GM23338 (cell line): ENCODE data around the gene TMEM33. TPM values are rescaled to one million over a fixed set of nuclear protein-coding genes. Genes with fewer than 3 reads are reported as not detected.

ENCODE experiments used
- ATAC-seq: fragments of 200-7000 bp; cut with Tn5 transposase; 3 replicates; pipeline ENCODE4 v1.9.1; 2020
- DNase-seq: peaks from one replicate; pipeline ENCODE4 v3.0.0-alpha.2; 2015; ENCODE audit warnings: low spot score
- H2AFZ ChIP-seq: fragments of 200-600 bp; sonication (generic); 2 replicates; pipeline ENCODE4 v1.8.0; 2016; ENCODE audit warnings: antibody characterized with exemption, mild to moderate bottlenecking, moderate library complexity
- H3F3A ChIP-seq: fragments of 200-600 bp; sonication (generic); replicated peaks from 2 replicates; pipeline ENCODE4 v1.8.0; 2017; ENCODE audit warnings: antibody characterized with exemption, mixed run types, low read depth
- H3K27ac ChIP-seq: fragments of 200-600 bp; sonication (generic); 2 replicates; pipeline ENCODE4 v1.6.1; 2016; ENCODE audit warnings: low read depth
- H3K27me3 ChIP-seq: fragments of 200-600 bp; sonication (generic); 2 replicates; pipeline ENCODE4 v1.8.0; 2016; ENCODE audit warnings: mild to moderate bottlenecking, mixed run types, moderate library complexity; ENCODE audit not compliant: insufficient read depth
- H3K36me3 ChIP-seq: fragments of 200-600 bp; sonication (generic); 2 replicates; pipeline ENCODE4 v1.8.0; 2016; ENCODE audit warnings: mild to moderate bottlenecking; ENCODE audit not compliant: insufficient read depth
- H3K4me1 ChIP-seq: fragments of 200-600 bp; sonication (generic); 2 replicates; pipeline ENCODE4 v1.8.0; 2016; ENCODE audit warnings: mild to moderate bottlenecking, moderate library complexity; ENCODE audit not compliant: insufficient read depth
- H3K4me2 ChIP-seq: fragments of 200-600 bp; sonication (generic); 2 replicates; pipeline ENCODE4 v1.7.1; 2017; ENCODE audit warnings: mixed run types
- H3K4me3 ChIP-seq: fragments of 200-600 bp; sonication (generic); 2 replicates; pipeline ENCODE4 v1.6.1; 2016; ENCODE audit warnings: mixed run types
- H3K79me2 ChIP-seq: fragments of 200-600 bp; sonication (generic); replicated peaks from 2 replicates; pipeline ENCODE4 v1.8.0; 2017; ENCODE audit warnings: mild to moderate bottlenecking; ENCODE audit not compliant: insufficient read depth
- H3K9me2 ChIP-seq: fragments of 200-600 bp; sonication (generic); 2 replicates; pipeline ENCODE4 v1.8.0; 2017; ENCODE audit not compliant: insufficient read depth
- H4K20me1 ChIP-seq: fragments of 200-600 bp; sonication (generic); replicated peaks from 2 replicates; pipeline ENCODE4 v1.8.0; 2017; ENCODE audit warnings: mild to moderate bottlenecking; ENCODE audit not compliant: insufficient read depth
- H3K27ac Mint-ChIP-seq: 2 replicates; pipeline ENCODE4 v1.8.0; 2020; ENCODE audit warnings: inconsistent platforms, mild to moderate bottlenecking, moderate library complexity, mixed read lengths
- H3K27me3 Mint-ChIP-seq: 3 replicates; pipeline ENCODE4 v1.8.0; 2022; ENCODE audit warnings: low read depth, mild to moderate bottlenecking, moderate library complexity, mixed read lengths, inconsistent platforms; ENCODE audit not compliant: insufficient read depth, poor library complexity
- H3K36me3 Mint-ChIP-seq: 3 replicates; pipeline ENCODE4 v1.8.0; 2021; ENCODE audit warnings: low read depth, mild to moderate bottlenecking, inconsistent platforms, moderate library complexity, mixed read lengths
- H3K4me1 Mint-ChIP-seq: 3 replicates; pipeline ENCODE4 v1.8.0; 2020; ENCODE audit warnings: mild to moderate bottlenecking, inconsistent platforms, mixed read lengths
- H3K4me3 Mint-ChIP-seq: 3 replicates; pipeline ENCODE4 v1.8.0; 2021; ENCODE audit warnings: moderate library complexity, mild to moderate bottlenecking, inconsistent platforms, mixed read lengths
- H3K9me3 Mint-ChIP-seq: 3 replicates; pipeline ENCODE4 v1.8.0; 2020; ENCODE audit warnings: moderate library complexity, mild to moderate bottlenecking, inconsistent platforms, mixed read lengths
- CREB1 ChIP-seq: fragments of 250-450 bp; sonication (Bioruptor Pico); IDR thresholded peaks from 2 replicates; pipeline ENCODE4 v1.5.0; 2020; ENCODE audit warnings: low read depth, mild to moderate bottlenecking, moderate library complexity
- CTCF ChIP-seq, 2 experiments: fragments of 200-600 bp in 1 of 2; sonication (generic) in 1 of 2; conservative IDR thresholded peaks; 2 replicates each; pipeline versions ENCODE4 v1.5.1 to v1.6.1; 2016 to 2017; ENCODE audit warnings: antibody characterized with exemption in 2 of 2, low read depth in 2 of 2, mild to moderate bottlenecking in 2 of 2, moderate library complexity in 1 of 2
- ETS1 ChIP-seq: IDR thresholded peaks from 2 replicates; pipeline ENCODE4 v1.6.1; 2016; ENCODE audit warnings: antibody characterized with exemption
- EZH2 ChIP-seq: fragments of 200-600 bp; sonication (generic); IDR thresholded peaks from one replicate; pipeline ENCODE4 v1.8.0; 2017; ENCODE audit warnings: antibody characterized with exemption, mild to moderate bottlenecking, low read depth; ENCODE audit not compliant: unreplicated experiment
- EZH2phosphoT487 ChIP-seq: fragments of 200-600 bp; sonication (generic); IDR thresholded peaks from one replicate; pipeline ENCODE4 v1.8.1; 2018; ENCODE audit warnings: antibody characterized with exemption; ENCODE audit not compliant: unreplicated experiment
- JUNB ChIP-seq: IDR thresholded peaks from one replicate; pipeline ENCODE4 v1.6.1; 2016; ENCODE audit warnings: antibody characterized with exemption; ENCODE audit not compliant: unreplicated experiment
- NANOG ChIP-seq: IDR thresholded peaks from 2 replicates; pipeline ENCODE4 v1.6.1; 2016; ENCODE audit warnings: antibody characterized with exemption, borderline replicate concordance
- POLR2AphosphoS5 ChIP-seq: IDR thresholded peaks from 2 replicates; pipeline ENCODE4 v1.6.1; 2016; ENCODE audit warnings: antibody characterized with exemption, low read depth
- STAT1 ChIP-seq: IDR thresholded peaks from one replicate; pipeline ENCODE4 v1.6.1; 2016; ENCODE audit warnings: antibody characterized with exemption; ENCODE audit not compliant: unreplicated experiment
- ZNF114 ChIP-seq: fragments of 250-450 bp; sonication (Bioruptor Pico); IDR thresholded peaks from 2 replicates; pipeline ENCODE4 v1.5.0; 2020; ENCODE audit warnings: mild to moderate bottlenecking, moderate library complexity
- ZNF331 ChIP-seq: fragments of 250-450 bp; sonication (Bioruptor Pico); IDR thresholded peaks from 2 replicates; pipeline ENCODE4 v1.5.0; 2020; ENCODE audit warnings: low read depth, mild to moderate bottlenecking, moderate library complexity
- ZNF462 ChIP-seq: fragments of 250-450 bp; sonication (Bioruptor Pico); IDR thresholded peaks from 2 replicates; pipeline ENCODE4 v1.5.0; 2020; ENCODE audit warnings: mild to moderate bottlenecking, moderate library complexity
- polyA plus RNA-seq: library from polyadenylated mRNA; unstranded; fragments of >200 nt; fragmentation: Nextera tagmentation; extraction: Ambion mirVana; gene quantifications from 2 replicates; pipeline ENCODE4 v1.2.1, GENCODE V29; 2016
- total RNA-seq: library from RNA; depleted of rRNA; stranded (reverse); fragments of >200 nt; shearing (Covaris generic); gene quantifications from 2 replicates; pipeline ENCODE4 v1.2.3, GENCODE V29; 2014
- TF ChIP-seq, protein P1 (sequence below): IDR thresholded peaks from one replicate; pipeline ENCODE4 v1.6.1; 2018; ENCODE audit warnings: antibody characterized with exemption; ENCODE audit not compliant: unreplicated experiment

TMEM33 gene
- total and polyA plus RNA-seq, 2 experiments from 2014 or later: 46.2 to 117 TPM

GRCh38 chr4:41977709-41978108, 42.5 kb downstream of the TMEM33 start:
- TF ChIP-seq ZNF114 (no peak), ETS1 (no peak), ZNF462 (CRISPR knock-in tag) (no peak), POLR2AphosphoS5 (no peak), JUNB (no peak), ZNF331 (CRISPR knock-in tag) (no peak), NANOG (no peak), EZH2phosphoT487 (no peak), CTCF (conservative IDR thresholded peaks at IDR 0.05; ENCODE audit: low read depth in 2 of 2) (no peak), STAT1 (no peak), EZH2 (no peak), CREB1 (CRISPR knock-in tag) (no peak)
- TF ChIP-seq, protein P1, sequence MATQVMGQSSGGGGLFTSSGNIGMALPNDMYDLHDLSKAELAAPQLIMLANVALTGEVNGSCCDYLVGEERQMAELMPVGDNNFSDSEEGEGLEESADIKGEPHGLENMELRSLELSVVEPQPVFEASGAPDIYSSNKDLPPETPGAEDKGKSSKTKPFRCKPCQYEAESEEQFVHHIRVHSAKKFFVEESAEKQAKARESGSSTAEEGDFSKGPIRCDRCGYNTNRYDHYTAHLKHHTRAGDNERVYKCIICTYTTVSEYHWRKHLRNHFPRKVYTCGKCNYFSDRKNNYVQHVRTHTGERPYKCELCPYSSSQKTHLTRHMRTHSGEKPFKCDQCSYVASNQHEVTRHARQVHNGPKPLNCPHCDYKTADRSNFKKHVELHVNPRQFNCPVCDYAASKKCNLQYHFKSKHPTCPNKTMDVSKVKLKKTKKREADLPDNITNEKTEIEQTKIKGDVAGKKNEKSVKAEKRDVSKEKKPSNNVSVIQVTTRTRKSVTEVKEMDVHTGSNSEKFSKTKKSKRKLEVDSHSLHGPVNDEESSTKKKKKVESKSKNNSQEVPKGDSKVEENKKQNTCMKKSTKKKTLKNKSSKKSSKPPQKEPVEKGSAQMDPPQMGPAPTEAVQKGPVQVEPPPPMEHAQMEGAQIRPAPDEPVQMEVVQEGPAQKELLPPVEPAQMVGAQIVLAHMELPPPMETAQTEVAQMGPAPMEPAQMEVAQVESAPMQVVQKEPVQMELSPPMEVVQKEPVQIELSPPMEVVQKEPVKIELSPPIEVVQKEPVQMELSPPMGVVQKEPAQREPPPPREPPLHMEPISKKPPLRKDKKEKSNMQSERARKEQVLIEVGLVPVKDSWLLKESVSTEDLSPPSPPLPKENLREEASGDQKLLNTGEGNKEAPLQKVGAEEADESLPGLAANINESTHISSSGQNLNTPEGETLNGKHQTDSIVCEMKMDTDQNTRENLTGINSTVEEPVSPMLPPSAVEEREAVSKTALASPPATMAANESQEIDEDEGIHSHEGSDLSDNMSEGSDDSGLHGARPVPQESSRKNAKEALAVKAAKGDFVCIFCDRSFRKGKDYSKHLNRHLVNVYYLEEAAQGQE: no peak
- Histone ChIP-seq H2AFZ (no peak overlapping the region), H4K20me1 (no peaks in the 10 kb centered on the region), H3K36me3 (no peaks in the 10 kb centered on the region), H3F3A (no peaks in the 10 kb centered on the region), H3K4me1 (peaks cover 12% of the 10 kb centered on the region; the same call in 1 of the 2 replicates), H3K79me2 (no peaks in the 10 kb centered on the region), H3K27ac (no peak overlapping the region), H3K27me3 (no peaks in the 10 kb centered on the region), H3K4me3 (no peak overlapping the region), H3K4me2 (no peak overlapping the region), H3K9me2 (no peaks in the 10 kb centered on the region)
- Mint-ChIP-seq H3K4me1 (peaks cover 23% of the 10 kb centered on the region), H3K9me3 (no peaks in the 10 kb centered on the region), H3K27me3 (peaks cover 4% of the 10 kb centered on the region), H3K27ac (no peak overlapping the region), H3K36me3 (no peaks in the 10 kb centered on the region; the same call in 2 of the 3 replicates), H3K4me3 (no peak overlapping the region)
- no peak for DNase-seq
- no peak for ATAC-seq
